NCI-H526 treated with DMSO at 0.1 percent for 48 hours (cell line): ENCODE measurements around the gene SRR.
"Not testable (repeated sequence)": the region's sequence is repeated elsewhere in the genome, so short reads cannot be mapped to it uniquely, and the experiment has no call there.

Source experiments
- DNase-seq: peaks from one replicate; lab custom pipeline; 2025; lab: John Stamatoyannopoulos, UW

SRR gene

GRCh38 chr17:2292100-2292499, 11.7 kb upstream of the SRR start:
- no peak for DNase-seq

- no peak for DNase-seq
Measured at GRCh38 chr17:2295575-2295974, 8.2 kb upstream of the SRR start.

GRCh38 chr17:2297023-2297422, 6.7 kb upstream of the SRR start:
- no peak for DNase-seq

- DNase-seq = no peak
Measured at GRCh38 chr17:2299136-2299535, 4.6 kb upstream of the SRR start.

- no peak for DNase-seq
Measured at GRCh38 chr17:2299756-2300155, 4.0 kb upstream of the SRR start.

- no peak for DNase-seq
Measured at GRCh38 chr17:2302778-2303203, 959 bp upstream of the SRR start.

GRCh38 chr17:2304931-2305330, 1.2 kb downstream of the SRR start:
- DNase-seq = no peak

GRCh38 chr17:2309338-2310154, 5.8 kb downstream of the SRR start:
- no peak for DNase-seq

- no peak for DNase-seq
Measured at GRCh38 chr17:2312736-2313135, 9.0 kb downstream of the SRR start.

- DNase-seq = not testable (repeated sequence)
Measured at GRCh38 chr17:2316916-2317205, 13.1 kb downstream of the SRR start.

GRCh38 chr17:2317796-2318195, 14.0 kb downstream of the SRR start:
- no peak for DNase-seq

- DNase-seq = no peak
Measured at GRCh38 chr17:2319051-2319450, 15.3 kb downstream of the SRR start.

- no peak for DNase-seq
Measured at GRCh38 chr17:2321399-2321798, 17.6 kb downstream of the SRR start.

GRCh38 chr17:2323629-2324314, 20.0 kb downstream of the SRR start:
- no peak for DNase-seq

- no peak for DNase-seq
Measured at GRCh38 chr17:2331303-2331702, 27.6 kb downstream of the SRR start.

GRCh38 chr17:2335726-2336214, 32.0 kb downstream of the SRR start:
- DNase-seq = no peak

- DNase-seq = peak; percentile 59
Measured at GRCh38 chr17:2336215-2336851, 32.6 kb downstream of the SRR start, which contains the start of gene TSR1. Gene TSR1, minus strand, starts transcription at chr17:2336457. Its CDS starts 30 bp downstream, at chr17:2336427.

- peak; percentile 13 for DNase-seq
Measured at GRCh38 chr17:2336852-2337543, 33.2 kb downstream of the SRR start, which contains the start of gene SGSM2. Gene SGSM2, plus strand, starts transcription at chr17:2337501. Its CDS starts 188 bp downstream, at chr17:2337689.

- peak; percentile 25 for DNase-seq
Measured at GRCh38 chr17:2337544-2338314, 34.0 kb downstream of the SRR start.

- DNase-seq = no peak
Measured at GRCh38 chr17:2338315-2338657, 34.5 kb downstream of the SRR start.

- no peak for DNase-seq
Measured at GRCh38 chr17:2343421-2343820, 39.7 kb downstream of the SRR start.

- no peak for DNase-seq
Measured at GRCh38 chr17:2344528-2344927, 40.8 kb downstream of the SRR start.
